Measurements from ENCODE around the gene SRSF2.
"Not testable (repeated sequence)": the region's sequence is repeated elsewhere in the genome, so short reads cannot be mapped to it uniquely, and the experiment has no call there.

The SRSF2 gene

GRCh38 chr17:76737082-76737675 is at the start of gene SRSF2:
Gene SRSF2 (minus strand): TSS chr17:76737331. CDS start chr17:76737160, 171 bp downstream.
- DNase-seq (ENCODE audit: low read depth), result peak; percentile 75

GRCh38 chr17:76784926-76785325 is 47.8 kb upstream of the SRSF2 start:
- DNase-seq (ENCODE audit: low read depth), result no peak

GRCh38 chr17:76783146-76783545 is 46.0 kb upstream of the SRSF2 start:
- no peak for DNase-seq (ENCODE audit: low read depth)

GRCh38 chr17:76781056-76781982 is 44.2 kb upstream of the SRSF2 start:
- DNase-seq (ENCODE audit: low read depth), result no peak

GRCh38 chr17:76775021-76775600 is 38.0 kb upstream of the SRSF2 start:
- DNase-seq (ENCODE audit: low read depth), result no peak

GRCh38 chr17:76772842-76773525 is 35.9 kb upstream of the SRSF2 start:
- DNase-seq (ENCODE audit: low read depth), result peak; percentile 33

- DNase-seq (ENCODE audit: low read depth), result no peak
Measured at GRCh38 chr17:76758570-76758969, 21.4 kb upstream of the SRSF2 start.

GRCh38 chr17:76757256-76757655 is 20.1 kb upstream of the SRSF2 start:
- DNase-seq (ENCODE audit: low read depth), result no peak

GRCh38 chr17:76755285-76755684 is 18.2 kb upstream of the SRSF2 start:
- DNase-seq (ENCODE audit: low read depth), result no peak

GRCh38 chr17:76753061-76753961 is 16.2 kb upstream of the SRSF2 start:
- no peak for DNase-seq (ENCODE audit: low read depth)

GRCh38 chr17:76752006-76752405 is 14.9 kb upstream of the SRSF2 start:
- DNase-seq (ENCODE audit: low read depth), result no peak

GRCh38 chr17:76751416-76751993 is 14.4 kb upstream of the SRSF2 start:
- no peak for DNase-seq (ENCODE audit: low read depth)

- no peak for DNase-seq (ENCODE audit: low read depth)
Measured at GRCh38 chr17:76748657-76749056, 11.5 kb upstream of the SRSF2 start.

- no peak for DNase-seq (ENCODE audit: low read depth)
Measured at GRCh38 chr17:76747716-76748363, 10.7 kb upstream of the SRSF2 start.

- not testable (repeated sequence) for DNase-seq (ENCODE audit: low read depth)
Measured at GRCh38 chr17:76745785-76746184, 8.7 kb upstream of the SRSF2 start.

GRCh38 chr17:76744747-76745146 is 7.6 kb upstream of the SRSF2 start:
- DNase-seq (ENCODE audit: low read depth), result no peak

GRCh38 chr17:76742958-76743357 is 5.8 kb upstream of the SRSF2 start:
- no peak for DNase-seq (ENCODE audit: low read depth)

GRCh38 chr17:76740329-76741118 is 3.4 kb upstream of the SRSF2 start:
- DNase-seq (ENCODE audit: low read depth), result no peak

- DNase-seq (ENCODE audit: low read depth), result not testable (repeated sequence)
Measured at GRCh38 chr17:76739568-76740115, 2.5 kb upstream of the SRSF2 start.

Data from HS-27A (cell line).